HG02840 (cell line): ENCODE measurements around the gene CACNA1C.

Experiments
- ATAC-seq: cut with Tn5 transposase; IDR thresholded peaks from one replicate; pipeline ENCODE4 v1.9.1; 2021; ENCODE audit warnings: mild to moderate bottlenecking, moderate library complexity, moderate number of reproducible peaks; ENCODE audit not compliant: unreplicated experiment, low FRiP score

CACNA1C gene

GRCh38 chr12:2332236-2332635 lies 279.4 kb downstream of the CACNA1C start:
- ATAC-seq = no peak

GRCh38 chr12:2332947-2333346 lies 280.2 kb downstream of the CACNA1C start:
- ATAC-seq = no peak

GRCh38 chr12:2333491-2334195 lies 280.9 kb downstream of the CACNA1C start:
- ATAC-seq = no peak

- ATAC-seq = no peak
These were observed 281.5 kb downstream of the CACNA1C start for GRCh38 chr12:2334271-2334670.

- ATAC-seq = no peak
These were observed 281.9 kb downstream of the CACNA1C start for GRCh38 chr12:2334689-2335088.

- ATAC-seq = no peak
These were observed 282.3 kb downstream of the CACNA1C start for GRCh38 chr12:2335109-2335508.

GRCh38 chr12:2335513-2335912 lies 282.7 kb downstream of the CACNA1C start:
- ATAC-seq = no peak

GRCh38 chr12:2335916-2336315 lies 283.1 kb downstream of the CACNA1C start:
- no peak for ATAC-seq

GRCh38 chr12:2336409-2336829 lies 283.6 kb downstream of the CACNA1C start:
- ATAC-seq = peak; percentile 68

- ATAC-seq = no peak
These were observed 284.5 kb downstream of the CACNA1C start for GRCh38 chr12:2337031-2338010.

GRCh38 chr12:2338381-2338780 lies 285.6 kb downstream of the CACNA1C start:
- no peak for ATAC-seq

- no peak for ATAC-seq
These were observed 286.2 kb downstream of the CACNA1C start for GRCh38 chr12:2338991-2339431.

- ATAC-seq = no peak
These were observed 288.4 kb downstream of the CACNA1C start for GRCh38 chr12:2341051-2341751.

- ATAC-seq = no peak
These were observed 289.1 kb downstream of the CACNA1C start for GRCh38 chr12:2341871-2342270.

GRCh38 chr12:2343681-2344080 lies 290.9 kb downstream of the CACNA1C start:
- ATAC-seq = no peak

GRCh38 chr12:2344476-2344875 lies 291.7 kb downstream of the CACNA1C start:
- no peak for ATAC-seq

GRCh38 chr12:2344885-2345284 lies 292.1 kb downstream of the CACNA1C start:
- ATAC-seq = no peak

- ATAC-seq = no peak
These were observed 293.1 kb downstream of the CACNA1C start for GRCh38 chr12:2345902-2346301.

- no peak for ATAC-seq
These were observed 293.6 kb downstream of the CACNA1C start for GRCh38 chr12:2346416-2346815.

GRCh38 chr12:2347137-2347843 lies 294.5 kb downstream of the CACNA1C start:
- no peak for ATAC-seq
